Activated T-cell treated with anti-CD3 and anti-CD28 coated beads, Interleukin-2, amount 50 U/mL, for 48 hours (primary cell): ENCODE measurements around the gene GPR156.
A peak's percentile ranks its signal among the peaks of the same experiment; 100 is the strongest.

ENCODE experiments used
- DNase-seq, 2 experiments: peaks; one replicate each; pipeline ENCODE4 v3.0.0-alpha.2; 2020

The GPR156 gene

DNA sequence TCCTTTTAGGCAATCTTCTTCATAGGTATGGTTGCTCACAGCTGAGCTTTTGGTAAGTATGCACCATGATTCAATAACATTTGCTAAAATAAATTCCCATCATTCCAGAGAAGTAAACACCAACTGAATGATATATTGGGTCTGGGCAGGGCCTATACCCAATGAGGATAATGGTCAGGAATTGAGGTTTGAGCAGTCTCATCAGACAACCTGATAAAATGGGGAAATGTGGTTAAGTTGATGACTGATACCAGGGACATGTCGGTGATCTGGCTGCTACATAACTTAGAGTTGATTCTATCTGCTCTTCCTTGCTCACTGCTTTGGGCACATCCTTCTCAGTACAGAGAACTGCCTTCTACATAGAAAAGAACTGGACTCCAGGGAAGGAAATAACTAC is 92.9 kb downstream of the GPR156 start:
- no peak for DNase-seq

DNA sequence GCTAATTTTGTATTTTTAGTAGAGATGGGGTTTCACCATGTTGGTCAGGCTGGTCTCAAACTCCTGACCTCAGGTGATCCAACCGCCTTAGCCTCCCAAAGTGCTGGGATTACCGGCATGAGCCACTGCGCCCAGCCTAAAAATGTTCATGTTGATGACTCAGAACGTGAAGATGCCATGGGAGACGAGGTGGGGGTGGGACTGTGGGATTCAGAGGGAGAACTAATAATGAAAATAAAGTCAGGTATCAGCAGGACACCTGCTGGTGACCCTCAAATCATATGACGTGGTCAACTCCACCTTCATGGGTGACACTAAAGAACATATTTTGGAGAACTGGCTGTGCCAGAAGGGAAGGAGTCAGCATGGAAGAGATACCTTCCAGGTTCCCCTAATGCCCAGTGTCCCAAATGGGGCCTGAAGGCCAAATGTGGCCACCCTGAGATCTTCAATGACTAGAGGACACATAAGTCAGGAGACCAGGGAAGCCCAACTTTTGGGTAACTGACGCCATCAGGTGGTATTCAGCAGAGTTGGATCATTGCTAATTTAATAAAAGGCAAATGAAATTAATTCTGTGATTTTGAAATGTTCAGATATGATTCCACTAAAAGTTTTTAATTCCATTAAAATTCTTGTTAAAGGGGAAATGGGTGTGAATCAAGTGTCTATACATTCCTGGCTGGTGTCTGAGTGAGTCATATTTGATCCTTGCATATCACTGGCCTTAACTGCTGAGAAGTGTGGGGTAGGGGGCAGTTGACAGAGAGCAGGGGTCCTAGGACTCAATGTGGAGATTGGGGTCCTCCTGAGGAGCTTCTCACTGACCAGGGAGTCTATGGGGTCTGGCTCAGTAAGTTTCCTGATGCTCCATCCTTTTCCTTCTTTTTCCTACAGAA is 102.2 kb downstream of the GPR156 start:
- DNase-seq = no peak

DNA sequence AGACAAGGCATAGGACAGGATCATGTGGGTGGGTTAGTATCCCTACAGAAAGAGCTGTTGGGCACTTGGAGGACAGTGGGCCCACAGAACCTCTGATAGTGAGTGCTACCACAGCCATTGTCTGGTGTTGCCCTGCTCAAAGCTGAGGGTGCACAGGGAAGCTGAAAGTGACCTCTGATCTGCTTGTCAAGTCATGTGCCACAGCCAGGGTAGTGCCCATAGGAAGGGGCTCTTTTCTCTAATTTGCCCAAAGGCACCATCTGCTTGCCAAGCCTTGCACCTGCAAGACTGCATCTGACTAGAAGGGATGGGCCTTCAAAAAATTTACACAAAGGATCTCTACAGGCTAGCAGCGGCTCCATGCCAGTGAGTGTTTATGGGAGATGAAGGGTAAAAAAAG is 103.4 kb downstream of the GPR156 start:
- peak in 1 of 2 experiments; percentile 20 for DNase-seq

DNA sequence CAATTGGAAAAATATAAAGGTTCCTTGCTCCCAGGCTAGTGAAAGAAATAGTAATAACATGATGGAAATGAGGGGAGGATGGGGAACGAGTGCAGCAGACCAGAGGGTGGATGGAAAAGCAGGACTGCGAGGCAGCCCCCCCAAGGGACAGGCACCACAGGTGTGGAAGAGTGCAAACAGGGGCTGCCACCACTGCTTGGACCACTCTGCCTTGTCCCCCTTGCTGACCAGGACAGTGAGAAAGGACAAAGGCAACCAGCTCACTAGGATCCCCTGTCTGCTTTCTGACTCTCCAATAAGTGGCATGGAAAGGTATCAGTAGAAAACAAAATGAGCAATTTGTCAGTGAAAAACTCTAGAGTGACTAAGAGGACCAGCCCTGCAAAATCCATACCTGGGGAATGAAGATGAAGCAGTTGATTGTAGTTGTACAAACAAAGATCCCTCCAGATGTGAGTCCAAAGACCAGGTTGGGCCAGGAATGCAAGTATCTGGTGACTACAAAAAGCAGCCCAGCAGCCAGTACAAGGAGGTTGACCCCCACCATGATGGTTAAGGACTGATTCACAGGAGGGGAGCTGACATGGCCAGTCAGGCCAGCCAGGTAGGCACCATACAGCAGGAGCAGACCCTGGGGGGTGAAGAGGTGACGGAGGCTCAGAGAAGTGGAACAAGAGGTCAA is 104.2 kb downstream of the GPR156 start:
- no peak for DNase-seq

DNA sequence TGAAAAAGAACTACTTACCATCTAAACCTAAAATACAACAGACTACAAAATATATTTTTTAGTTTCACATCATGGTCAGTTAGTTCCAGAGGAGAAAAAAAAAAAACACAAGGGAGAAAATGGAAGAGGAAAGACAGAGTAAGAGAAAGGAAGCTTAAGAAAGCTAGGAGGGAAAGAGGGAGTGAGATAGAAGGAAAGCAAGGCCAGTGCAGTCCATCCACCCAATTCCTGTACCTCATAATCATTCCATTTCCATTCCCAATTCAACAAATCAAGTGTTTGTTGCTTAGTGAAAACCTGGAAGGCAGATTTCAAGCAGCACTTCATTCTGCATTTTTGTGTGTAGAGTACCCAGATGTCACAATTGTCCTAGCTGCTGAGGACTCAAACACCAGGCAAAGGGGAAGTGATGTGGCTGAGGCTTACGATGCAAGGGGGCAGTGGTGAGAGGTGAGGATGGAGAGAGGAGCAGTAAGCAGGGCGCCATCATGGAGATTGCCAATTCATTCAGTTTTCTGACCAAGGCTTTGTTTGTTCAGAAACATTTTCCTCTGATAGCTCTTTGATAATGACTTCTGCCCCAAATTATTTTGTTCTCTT is 107.2 kb downstream of the GPR156 start:
- DNase-seq = no peak

DNA sequence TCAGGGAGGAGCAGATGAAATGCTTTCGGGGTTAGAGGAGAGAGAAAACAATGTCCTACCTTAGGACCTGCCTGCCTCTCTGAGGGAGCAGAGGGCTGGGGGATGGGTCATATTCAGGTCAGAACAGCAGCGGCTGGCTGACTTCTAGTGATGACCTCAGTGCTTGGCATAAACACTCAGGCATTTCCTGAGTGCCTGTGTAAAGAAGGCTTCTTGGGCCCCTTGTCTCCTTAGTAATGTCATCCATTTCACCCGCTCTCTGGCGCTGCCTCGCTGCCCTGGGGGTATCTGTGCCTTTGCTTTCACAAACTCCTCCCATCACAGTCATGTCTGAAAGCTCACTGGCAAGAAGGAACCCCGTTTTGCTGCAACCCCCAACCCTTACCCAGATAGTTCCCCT is 107.9 kb downstream of the GPR156 start:
- DNase-seq = no peak

DNA sequence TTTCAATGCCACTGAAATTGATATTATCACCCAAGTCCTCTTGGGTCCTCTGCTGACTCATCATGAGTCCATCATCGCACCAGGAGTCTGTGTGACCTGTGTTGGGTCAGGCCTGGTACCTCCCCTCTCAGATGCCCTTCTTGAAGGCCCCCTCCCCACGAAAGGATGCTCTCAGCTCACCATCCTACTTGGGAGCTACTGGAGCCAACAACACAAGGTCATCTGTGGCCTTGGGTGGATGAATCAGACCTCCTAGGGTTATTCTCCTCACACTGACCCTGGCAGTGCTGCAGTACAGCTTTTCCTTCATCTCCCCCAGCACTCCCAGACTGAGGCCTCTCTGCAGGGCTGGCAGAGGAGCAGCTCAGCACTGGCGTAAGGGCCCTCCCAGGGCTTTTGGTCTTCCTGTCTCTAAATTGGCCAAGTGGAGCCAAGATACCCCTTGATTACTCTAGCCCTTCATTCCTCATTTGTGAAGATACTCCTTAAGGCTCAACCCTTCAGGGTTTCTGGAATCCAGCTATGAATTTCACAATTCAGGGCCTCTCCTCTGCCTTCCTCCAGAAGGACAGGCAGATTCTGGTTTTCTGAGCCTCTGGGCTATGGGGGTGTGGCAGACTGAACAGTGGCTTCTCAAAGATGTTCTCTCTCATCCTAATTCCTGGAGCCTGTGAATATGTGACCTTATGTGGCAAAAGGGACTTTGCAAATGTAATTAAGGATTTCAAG is 110.0 kb downstream of the GPR156 start:
- DNase-seq = no peak

DNA sequence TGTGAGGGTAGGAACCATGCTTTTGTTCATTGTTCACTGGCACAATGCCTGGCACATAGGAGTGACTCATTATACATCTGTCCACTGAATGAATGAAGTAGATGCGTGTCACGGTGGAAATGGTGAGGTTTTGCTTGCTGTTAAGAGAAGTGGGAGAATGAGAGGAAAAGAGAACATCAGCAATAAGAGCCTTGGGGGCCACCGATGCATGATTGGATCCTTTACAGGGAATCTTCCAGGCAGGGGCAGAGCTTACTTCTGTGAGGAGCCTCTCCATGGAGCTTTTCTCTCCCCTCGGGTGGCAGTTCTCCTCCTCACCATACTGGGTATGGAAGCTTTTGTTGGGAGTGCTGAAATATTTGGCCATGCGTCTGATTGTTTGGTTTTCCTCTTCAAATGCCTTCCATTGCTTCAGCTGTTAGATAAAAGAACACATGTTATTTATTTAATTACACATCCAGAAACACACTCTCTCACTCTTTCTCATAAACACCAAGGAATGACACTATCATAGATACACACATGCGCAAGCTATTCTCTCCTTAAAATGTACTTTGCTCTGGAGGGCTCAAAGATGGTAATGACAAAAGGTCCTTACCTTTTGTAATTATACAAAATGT is 111.9 kb downstream of the GPR156 start:
- DNase-seq = no peak

DNA sequence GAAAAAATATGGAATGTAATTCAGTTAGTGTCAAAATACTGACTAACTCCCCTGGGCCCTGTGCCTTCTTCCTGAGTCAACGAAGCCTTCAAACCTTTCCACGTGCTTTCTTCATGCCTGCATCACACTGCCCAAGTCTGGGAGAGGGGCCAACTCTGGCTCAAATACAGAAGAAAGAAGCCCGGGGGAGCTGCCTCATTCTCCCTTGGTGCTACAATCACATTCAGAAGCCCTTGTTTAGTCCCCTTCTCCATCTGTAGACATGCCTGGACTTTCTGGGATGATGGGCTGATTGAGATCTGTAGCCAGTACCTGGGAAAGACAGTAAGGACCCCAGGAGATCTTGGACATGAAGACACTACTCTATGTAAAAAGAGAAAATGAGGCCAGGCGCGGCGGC is 113.0 kb downstream of the GPR156 start:
- DNase-seq = no peak

DNA sequence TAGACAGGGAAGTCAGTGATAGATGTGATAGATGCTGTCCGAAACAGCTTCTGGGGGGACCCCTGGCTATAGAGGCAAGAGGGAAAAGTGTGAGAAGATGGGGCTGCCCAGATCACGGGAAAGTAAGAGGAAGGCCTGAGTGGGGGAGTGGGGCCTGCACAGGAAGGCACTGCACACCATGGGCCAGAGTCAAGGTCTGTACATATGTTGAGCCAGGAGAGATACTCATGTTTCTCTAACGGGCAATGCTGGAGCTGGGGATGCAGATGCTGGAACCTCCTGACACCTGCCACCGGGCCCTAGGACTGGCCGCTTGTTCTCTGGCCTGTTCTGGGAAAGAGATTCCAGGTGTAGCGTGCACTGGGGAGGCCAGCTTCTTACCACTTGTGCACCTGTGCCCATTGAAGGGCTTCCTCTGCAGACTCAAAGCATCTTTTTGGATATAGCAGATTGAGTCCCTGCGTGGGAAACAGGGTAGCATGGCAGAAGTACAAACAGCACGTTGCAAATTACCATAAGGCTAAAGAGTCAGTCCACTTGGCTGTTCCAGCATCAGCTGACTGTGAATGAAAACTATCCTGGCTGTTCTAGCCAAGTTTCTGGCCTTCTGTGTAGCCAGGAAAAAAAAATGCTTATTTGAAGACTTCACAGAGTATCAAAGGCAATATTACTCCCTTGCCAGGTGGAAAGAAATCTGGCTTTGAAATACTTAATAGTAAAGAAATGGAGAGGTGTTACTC is 113.7 kb downstream of the GPR156 start:
- no peak for DNase-seq

DNA sequence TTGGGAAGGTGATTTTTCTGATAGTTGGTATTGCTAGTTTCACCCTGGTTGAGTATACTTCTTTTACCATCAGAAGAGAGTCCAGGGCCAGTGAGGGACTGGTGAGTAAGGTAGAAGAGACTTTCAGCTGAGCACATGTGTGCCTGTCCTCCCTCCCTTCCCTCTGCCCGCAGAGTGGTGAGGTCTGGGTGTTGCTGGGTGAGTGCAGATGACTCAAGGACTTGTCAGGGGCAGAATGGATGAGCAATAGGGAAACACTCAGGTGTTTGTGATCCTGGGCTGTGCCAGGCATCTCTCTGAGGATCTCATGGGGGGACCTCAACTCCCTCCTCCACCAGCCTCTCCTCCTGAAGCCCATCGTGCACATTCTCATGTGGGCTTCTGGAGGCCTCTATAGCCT is 114.8 kb downstream of the GPR156 start:
- DNase-seq = peak in 1 of 2 experiments; percentile 27

DNA sequence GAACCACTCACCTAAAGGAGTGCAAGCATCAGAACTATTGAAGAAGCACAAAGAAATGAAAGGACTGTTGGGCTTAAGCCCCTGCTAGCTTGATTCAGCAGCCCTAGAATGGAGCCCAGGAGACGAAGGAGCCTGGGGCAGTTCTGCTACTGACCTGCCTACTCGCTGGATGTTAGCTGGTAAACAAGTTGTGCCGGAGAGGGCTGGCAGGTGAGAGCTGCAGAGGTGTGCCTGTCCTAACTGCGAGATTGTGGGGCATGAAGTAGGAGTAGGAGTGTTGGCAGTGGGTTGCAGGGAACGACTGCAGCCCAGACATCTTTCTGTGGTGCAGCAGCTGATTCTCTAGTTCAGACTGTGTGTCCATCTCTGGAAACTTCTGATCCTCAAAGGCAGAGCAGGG is 115.6 kb downstream of the GPR156 start:
- no peak for DNase-seq

DNA sequence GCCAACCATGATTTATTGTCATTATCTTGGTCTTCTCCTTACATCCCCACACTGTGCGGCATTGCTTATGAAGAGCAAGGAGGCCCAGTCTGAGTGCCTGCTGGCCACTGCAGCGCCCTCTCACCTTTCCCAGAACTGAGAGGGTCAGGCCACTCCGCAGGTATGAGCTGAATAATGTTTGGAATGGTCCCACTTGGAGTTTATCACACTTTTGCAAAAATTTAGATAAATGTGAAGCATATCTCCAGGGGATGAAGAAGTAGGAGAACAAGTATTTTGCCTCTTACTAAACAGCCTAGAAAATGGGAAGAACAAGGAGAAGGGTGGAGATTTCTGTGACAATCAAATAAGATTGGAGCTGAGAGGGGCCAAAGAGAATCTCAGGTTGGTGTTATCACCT is 116.4 kb downstream of the GPR156 start:
- DNase-seq = no peak

DNA sequence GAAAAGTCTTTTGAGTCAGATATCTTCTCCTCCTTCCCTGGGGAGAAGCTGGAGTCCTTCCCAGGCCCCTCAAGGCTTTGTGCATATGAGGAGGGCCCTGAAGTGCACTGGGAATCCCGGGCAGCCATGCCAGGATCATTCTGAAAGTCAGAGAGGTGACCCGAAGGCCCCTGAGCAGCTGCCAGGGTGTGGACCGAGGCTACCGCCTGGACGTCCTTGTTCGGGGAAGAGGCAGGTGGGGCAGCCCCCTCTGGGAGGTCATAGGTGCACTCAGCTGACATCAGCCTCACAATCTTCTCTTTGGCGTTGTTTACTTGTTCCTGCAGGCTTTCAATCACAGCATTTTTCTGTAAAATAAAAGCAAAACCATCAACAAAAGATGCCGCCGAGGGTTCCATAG is 117.0 kb downstream of the GPR156 start:
- no peak for DNase-seq

DNA sequence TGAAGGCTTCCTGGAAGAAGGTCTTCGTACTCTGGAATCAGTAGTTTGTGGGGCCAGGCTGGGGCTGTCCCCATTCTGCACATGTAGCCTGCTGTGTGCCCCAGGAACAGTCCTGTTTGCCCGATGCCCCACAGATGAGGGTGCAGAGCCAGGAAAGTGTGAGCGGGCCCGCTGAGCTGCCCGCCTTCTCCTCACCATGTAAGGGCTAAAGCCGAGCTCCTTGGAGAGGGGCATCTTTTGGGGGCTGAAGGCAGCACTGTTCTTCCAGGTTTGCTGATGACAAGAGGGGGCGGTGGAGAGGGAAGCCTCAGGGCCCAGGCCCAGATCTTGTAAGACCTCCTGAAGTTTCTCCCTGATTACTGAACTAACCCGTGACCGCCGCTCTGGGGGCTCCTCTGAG is 117.5 kb downstream of the GPR156 start:
- no peak for DNase-seq

DNA sequence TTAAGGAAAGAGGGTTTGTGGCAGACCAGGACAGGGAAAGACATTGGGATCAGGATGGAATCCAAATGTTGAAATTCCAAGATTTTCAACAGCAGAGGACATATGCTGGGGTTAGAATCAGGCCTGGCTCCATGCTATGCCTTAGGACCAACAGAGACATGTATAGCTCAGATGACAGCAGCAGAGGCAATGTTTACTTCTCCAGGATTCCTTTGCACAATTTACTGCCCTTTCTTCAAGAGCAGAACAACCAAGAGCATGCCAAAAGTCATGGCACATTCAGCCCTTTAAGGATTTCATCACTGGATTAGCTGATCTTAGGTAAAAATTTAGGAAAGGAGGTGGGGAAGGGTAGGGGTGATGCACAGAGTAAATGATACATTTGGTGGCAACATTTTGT is 121.2 kb downstream of the GPR156 start:
- DNase-seq = no peak

DNA sequence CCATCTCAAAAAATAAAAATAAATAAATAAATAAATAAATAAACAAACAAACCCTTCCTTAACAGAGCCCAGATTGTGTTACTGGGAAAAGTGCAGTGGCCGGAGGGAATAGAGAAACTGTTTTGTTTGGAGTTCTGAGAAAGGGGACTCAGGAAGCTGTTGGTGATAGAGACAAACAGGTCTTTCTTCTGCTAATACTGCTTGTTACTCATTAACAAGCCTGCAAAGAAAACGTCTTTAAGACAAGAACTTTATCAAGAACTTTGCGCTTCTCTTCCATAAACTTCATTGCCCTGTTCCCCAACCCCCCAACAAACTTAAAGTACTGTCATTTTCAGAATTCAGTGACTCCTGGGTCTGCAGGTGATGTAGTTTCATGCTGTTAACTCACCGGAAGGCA is 122.0 kb downstream of the GPR156 start:
- DNase-seq = no peak

DNA sequence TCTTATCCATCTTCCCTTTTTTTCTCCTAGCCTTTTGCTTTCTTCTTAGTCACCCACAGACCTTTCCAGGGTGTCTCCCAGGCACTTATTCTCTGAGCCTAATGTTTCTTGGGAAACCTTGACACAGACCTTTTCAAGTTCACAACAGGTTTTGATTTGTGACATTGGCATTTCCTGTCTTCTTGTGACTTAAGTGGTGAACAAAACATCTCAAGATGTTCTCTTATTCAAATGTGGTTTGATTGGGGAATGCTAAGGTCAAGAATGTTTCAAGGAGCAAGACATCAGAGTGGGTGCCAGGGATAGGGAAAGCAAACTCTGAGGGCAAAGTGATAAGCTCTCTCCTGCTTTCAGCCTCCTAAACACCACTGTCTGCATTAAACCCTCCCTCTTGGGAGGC is 122.6 kb downstream of the GPR156 start:
- DNase-seq = no peak

DNA sequence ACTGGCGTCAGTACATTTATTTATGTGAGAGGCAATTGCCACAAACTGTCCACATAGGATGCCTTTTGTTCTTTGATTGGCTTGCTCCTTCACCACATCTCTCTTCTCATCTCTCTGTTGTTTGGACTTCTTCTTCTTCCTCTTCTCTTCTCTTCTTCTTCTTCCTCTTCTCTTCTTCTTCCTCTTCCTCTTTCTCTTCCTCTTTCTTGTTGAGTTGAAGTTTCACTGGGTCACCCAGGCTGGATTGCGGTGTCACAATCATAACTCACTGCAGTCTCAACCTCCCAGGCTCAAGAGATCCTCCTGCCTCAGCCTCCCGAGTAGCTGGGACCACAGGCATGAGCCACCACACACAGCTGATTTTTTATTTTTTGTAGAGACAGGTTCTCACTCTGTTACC is 123.1 kb downstream of the GPR156 start:
- no peak for DNase-seq

DNA sequence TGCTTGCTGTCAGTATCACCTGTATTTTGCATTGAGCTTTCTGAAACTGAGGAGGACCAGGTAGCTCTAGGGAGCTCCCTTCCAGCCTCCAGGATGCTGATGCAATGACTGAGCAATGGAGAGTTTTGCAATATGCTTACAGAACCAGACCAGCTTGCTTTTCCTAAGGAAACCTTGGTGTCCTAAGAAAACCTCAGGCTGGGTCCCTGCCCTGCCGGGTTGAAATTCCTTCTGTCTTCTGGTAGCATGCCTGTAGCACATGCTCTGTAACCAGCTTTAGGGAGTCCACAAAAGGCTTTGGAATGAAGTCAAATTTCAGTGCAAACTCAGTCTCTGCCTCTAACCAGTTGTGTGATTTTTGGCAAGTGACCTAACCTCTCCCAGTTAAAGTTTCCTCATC is 125.0 kb downstream of the GPR156 start:
- DNase-seq = no peak

DNA sequence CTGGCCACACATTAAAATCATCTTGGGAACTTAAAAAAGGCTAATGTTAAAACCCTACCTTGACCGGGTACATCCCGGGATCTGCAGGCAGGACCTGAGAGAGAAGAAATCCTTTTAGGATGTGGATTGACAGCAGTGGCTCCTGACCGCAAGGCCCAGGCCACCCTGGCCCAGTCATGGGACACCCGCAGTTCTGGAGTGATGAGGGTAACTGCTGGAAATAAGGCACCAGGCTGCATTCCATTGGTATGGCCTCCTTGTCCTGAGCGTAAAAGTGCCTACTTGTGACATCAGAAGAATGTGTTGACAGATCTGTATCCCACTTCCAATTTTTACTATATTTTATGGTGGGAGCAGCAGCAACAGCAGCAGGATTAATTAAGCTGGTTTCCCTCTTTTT is 127.3 kb downstream of the GPR156 start:
- DNase-seq = no peak

DNA sequence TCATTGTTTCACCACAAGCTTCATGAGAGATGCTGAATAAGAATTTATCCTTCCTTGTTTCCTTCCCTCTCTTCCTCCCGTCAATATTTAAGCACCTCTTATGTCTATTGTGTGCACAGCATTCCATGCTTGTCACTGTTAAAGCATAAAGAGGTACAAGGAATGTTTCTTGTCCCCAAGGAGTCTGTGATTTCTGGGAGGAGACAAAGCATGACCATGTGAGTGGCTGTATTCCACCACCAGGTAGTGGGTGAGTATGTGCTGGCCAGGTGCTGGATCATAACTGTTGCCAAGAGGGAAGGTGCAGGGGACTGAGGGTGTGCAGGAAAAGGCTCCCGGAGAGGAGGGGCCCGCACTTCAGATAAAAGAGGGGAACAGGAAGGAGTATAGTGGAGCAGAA is 127.9 kb downstream of the GPR156 start:
- DNase-seq = no peak
